ENCODE measurements around the gene PLCB3. TPM values are rescaled to one million over a fixed set of nuclear protein-coding genes. Genes with fewer than 3 reads are reported as not detected.
A peak's percentile ranks its signal among the peaks of the same experiment; 100 is the strongest.

The PLCB3 gene
- total RNA-seq, 2 experiments from 2014 or later = 7.3 to 7.4 TPM

GRCh38 chr11:64211181-64211872, 40.0 kb upstream of the PLCB3 start:
- no peaks in the 10 kb centered on the region for H3K27me3 Mint-ChIP-seq
- H3K9me3 Mint-ChIP-seq = no peaks in the 10 kb centered on the region
- peaks cover 33% of the 10 kb centered on the region for H3K4me1 Mint-ChIP-seq
- H3K27ac Mint-ChIP-seq = no peak overlapping the region
- H3K36me3 Mint-ChIP-seq = peaks cover 51% of the 10 kb centered on the region
- DNase-seq = no peak
- no peak overlapping the region for H3K4me3 Mint-ChIP-seq

DNA sequence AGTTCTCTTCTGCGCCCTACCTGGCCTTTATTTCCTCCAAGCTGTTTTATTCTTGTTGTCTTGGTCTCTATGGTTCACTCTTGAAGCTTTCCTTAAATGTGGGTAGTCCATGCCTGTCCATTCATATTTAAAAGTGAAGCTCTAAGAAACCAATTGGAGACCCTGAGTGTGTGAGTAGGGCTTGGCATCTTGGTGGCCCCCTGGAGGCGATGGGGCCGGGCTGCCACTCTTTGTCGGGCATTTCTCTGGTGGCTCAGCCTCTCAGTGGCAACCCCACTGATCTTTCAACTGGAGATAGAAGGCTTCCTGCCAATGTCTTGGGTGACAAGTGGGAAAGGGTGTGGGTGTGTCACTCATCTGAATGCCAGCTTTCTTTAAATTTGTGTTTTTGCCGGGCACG, 34.5 kb upstream of the PLCB3 start:
- Mint-ChIP-seq H3K9me3 (no peaks in the 10 kb centered on the region), H3K36me3 (peaks cover 38% of the 10 kb centered on the region), H3K27me3 (no peaks in the 10 kb centered on the region), H3K27ac (no peak overlapping the region), H3K4me1 (peaks cover 21% of the 10 kb centered on the region), H3K4me3 (no peak overlapping the region)
- DNase-seq = no peak

DNA sequence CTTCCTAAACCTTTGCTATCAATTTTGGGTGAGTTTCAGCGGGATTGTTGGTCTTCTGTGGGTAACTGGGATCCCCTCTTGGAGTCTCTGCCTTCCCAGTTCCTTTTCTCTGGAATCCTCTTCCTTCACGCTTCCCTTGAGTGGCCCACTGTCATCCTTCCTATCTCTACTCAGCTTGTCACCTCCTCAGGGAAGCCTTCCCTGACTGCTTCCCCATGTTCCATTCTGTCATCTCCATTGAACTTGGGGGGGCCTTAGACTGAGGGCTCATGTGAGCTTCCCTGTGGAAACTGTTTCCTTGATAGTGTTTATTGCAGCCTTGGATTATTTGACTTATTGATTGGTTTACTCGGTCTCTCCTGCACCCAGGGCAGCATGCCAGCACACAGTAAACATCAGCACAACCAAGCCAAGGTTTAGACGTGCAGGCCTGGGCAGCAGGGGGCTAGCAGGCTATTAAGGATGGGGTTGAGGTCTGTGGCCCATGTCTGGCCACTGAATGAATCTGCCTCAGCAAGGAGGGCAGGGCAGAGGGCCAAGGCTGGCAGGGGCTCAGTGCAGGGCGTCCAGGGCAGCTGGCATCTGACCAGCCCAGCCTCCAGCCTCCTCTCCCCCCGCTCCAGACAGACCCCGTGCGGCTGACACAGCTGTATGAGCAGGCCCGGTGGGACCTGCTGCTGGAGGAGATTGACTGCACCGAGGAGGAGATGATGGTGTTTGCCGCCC, 32.5 kb upstream of the PLCB3 start:
- Mint-ChIP-seq H3K4me3 (no peak overlapping the region), H3K27me3 (no peaks in the 10 kb centered on the region), H3K36me3 (peaks cover 27% of the 10 kb centered on the region), H3K27ac (peak overlapping the region; percentile 67), H3K9me3 (no peaks in the 10 kb centered on the region), H3K4me1 (peaks cover 12% of the 10 kb centered on the region)
- no peak for DNase-seq

GRCh38 chr11:64219354-64219684, 32.0 kb upstream of the PLCB3 start:
- Mint-ChIP-seq H3K4me1 (peaks cover 14% of the 10 kb centered on the region), H3K27ac (no peak overlapping the region), H3K36me3 (peaks cover 22% of the 10 kb centered on the region)

DNA sequence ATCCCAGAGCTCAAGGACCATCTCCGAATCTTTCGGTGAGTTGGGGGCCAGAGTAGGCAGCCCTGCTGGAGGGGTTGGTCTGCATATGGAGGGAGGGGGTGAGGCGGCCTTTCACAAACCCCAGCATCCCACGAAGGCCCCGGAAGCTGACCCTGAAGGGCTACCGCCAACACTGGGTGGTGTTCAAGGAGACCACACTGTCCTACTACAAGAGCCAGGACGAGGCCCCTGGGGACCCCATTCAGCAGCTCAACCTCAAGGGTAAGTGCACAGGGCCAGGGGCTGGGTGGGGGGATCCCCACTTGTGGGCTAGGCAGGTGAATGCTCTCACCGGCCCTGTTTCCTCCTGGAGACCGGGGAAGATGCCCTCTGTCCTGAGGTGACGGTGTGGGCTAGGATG, 31.6 kb upstream of the PLCB3 start:
- H3K27me3 Mint-ChIP-seq = no peaks in the 10 kb centered on the region
- H3K9me3 Mint-ChIP-seq = no peaks in the 10 kb centered on the region
- peaks cover 15% of the 10 kb centered on the region for H3K4me1 Mint-ChIP-seq
- no peak for DNase-seq
- no peak overlapping the region for H3K4me3 Mint-ChIP-seq
- peaks cover 22% of the 10 kb centered on the region for H3K36me3 Mint-ChIP-seq
- H3K27ac Mint-ChIP-seq = no peak overlapping the region

More at GRCh38 chr11:64219354-64219684, 32.0 kb upstream of the PLCB3 start:
- H3K4me3 Mint-ChIP-seq = no peak overlapping the region
- no peaks in the 10 kb centered on the region for H3K9me3 Mint-ChIP-seq
- no peaks in the 10 kb centered on the region for H3K27me3 Mint-ChIP-seq
- no peak for DNase-seq

DNA sequence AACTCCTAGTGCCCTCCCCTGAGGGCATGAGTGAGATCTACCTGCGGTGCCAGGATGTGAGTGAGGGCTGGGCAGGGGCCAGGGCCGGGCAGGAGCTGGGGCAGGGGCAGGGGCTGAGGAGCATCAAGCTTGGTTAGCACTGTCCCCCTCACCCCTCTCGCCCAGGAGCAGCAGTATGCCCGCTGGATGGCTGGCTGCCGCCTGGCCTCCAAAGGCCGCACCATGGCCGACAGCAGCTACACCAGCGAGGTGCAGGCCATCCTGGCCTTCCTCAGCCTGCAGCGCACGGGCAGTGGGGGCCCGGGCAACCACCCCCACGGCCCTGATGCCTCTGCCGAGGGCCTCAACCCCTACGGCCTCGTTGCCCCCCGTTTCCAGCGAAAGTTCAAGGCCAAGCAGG, 31.1 kb upstream of the PLCB3 start:
- H3K27ac Mint-ChIP-seq = no peak overlapping the region
- no peaks in the 10 kb centered on the region for H3K27me3 Mint-ChIP-seq
- no peak overlapping the region for H3K4me3 Mint-ChIP-seq
- H3K9me3 Mint-ChIP-seq = no peaks in the 10 kb centered on the region
- peaks cover 15% of the 10 kb centered on the region for H3K4me1 Mint-ChIP-seq
- DNase-seq = no peak
- H3K36me3 Mint-ChIP-seq = peaks cover 16% of the 10 kb centered on the region

GRCh38 chr11:64220798-64221197, 30.5 kb upstream of the PLCB3 start:
- H3K27me3 Mint-ChIP-seq = no peaks in the 10 kb centered on the region
- no peaks in the 10 kb centered on the region for H3K9me3 Mint-ChIP-seq
- no peak overlapping the region for H3K27ac Mint-ChIP-seq
- no peak for DNase-seq
- H3K36me3 Mint-ChIP-seq = peaks cover 16% of the 10 kb centered on the region
- H3K4me3 Mint-ChIP-seq = no peak overlapping the region
- H3K4me1 Mint-ChIP-seq = peaks cover 15% of the 10 kb centered on the region

DNA sequence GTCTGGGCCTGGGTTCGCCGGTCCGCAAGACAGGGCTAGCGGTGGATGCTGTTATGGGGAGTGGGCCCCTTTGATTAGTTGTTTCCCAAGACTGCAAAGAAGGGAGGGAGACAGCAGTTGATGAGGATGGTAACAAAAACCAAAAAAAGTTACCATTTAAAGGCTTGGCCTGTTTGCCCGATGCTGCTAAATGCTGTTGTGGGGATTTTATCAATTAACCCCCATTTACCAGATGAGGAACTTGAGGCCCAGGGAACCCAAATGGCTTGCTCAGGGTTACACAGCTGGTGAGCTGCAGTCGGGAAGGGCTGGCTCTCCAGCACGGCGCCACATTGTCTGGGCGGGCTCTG, 28.7 kb upstream of the PLCB3 start:
- peaks cover 16% of the 10 kb centered on the region for H3K4me1 Mint-ChIP-seq
- no peak for DNase-seq
- no peak overlapping the region for H3K4me3 Mint-ChIP-seq
- H3K36me3 Mint-ChIP-seq = peaks cover 11% of the 10 kb centered on the region
- H3K9me3 Mint-ChIP-seq = no peaks in the 10 kb centered on the region
- H3K27me3 Mint-ChIP-seq = no peaks in the 10 kb centered on the region
- H3K27ac Mint-ChIP-seq = no peak overlapping the region

GRCh38 chr11:64223001-64223651, 28.2 kb upstream of the PLCB3 start:
- DNase-seq = no peak
- no peaks in the 10 kb centered on the region for H3K27me3 Mint-ChIP-seq
- H3K4me3 Mint-ChIP-seq = no peak overlapping the region
- H3K4me1 Mint-ChIP-seq = peaks cover 21% of the 10 kb centered on the region
- peak overlapping the region; percentile 20 for H3K27ac Mint-ChIP-seq
- H3K9me3 Mint-ChIP-seq = no peaks in the 10 kb centered on the region
- H3K36me3 Mint-ChIP-seq = peaks cover 11% of the 10 kb centered on the region

- Mint-ChIP-seq H3K27me3 (no peaks in the 10 kb centered on the region), H3K4me1 (peaks cover 24% of the 10 kb centered on the region)
- no peak for DNase-seq
Measured at GRCh38 chr11:64224151-64224890, 27.0 kb upstream of the PLCB3 start.

DNA sequence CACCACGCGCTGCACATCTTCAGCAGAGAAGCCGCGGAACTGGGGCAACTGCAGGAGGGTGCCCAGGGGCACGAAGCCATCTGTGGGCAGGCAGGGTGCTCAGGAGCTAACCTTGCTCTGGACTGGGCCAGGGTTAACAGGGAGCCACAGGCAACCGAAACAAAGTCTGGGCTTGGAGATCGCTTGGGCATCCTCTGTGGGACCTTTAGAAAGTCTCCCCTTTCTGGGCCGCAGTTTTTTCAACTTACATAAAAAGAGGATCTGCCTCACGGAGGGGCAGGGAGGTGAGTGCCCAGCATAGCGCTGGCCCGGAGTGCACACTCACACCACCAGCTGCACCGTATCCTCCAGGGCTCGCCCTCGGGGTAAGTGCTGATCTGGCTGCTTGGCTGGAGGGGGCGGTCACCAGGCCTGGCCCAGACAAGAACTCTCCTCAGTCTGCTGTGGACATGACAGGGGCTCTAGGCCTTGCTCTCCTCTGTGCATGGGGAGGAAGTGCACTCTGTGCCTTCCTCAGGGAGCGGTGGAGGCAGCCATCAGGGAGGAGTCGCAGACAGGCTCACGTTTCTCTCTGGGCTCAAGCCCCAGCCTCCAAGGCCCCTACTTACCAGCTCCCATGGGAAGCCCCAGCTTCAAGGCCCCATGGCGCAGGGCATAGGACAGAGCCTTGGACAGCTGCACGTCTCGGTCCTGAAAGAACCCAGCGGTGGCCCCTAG, 26.3 kb upstream of the PLCB3 start:
- Mint-ChIP-seq H3K36me3 (peaks cover 8% of the 10 kb centered on the region), H3K9me3 (no peaks in the 10 kb centered on the region), H3K4me1 (peaks cover 32% of the 10 kb centered on the region), H3K27ac (peak overlapping the region; percentile 87), H3K4me3 (peak overlapping the region; percentile 89), H3K27me3 (no peaks in the 10 kb centered on the region)
- no peak for DNase-seq

More at GRCh38 chr11:64224151-64224890, 27.0 kb upstream of the PLCB3 start:
- H3K4me3 Mint-ChIP-seq = peak overlapping the region; percentile 89
- peak overlapping the region; percentile 87 for H3K27ac Mint-ChIP-seq
- no peaks in the 10 kb centered on the region for H3K9me3 Mint-ChIP-seq
- peaks cover 8% of the 10 kb centered on the region for H3K36me3 Mint-ChIP-seq

DNA sequence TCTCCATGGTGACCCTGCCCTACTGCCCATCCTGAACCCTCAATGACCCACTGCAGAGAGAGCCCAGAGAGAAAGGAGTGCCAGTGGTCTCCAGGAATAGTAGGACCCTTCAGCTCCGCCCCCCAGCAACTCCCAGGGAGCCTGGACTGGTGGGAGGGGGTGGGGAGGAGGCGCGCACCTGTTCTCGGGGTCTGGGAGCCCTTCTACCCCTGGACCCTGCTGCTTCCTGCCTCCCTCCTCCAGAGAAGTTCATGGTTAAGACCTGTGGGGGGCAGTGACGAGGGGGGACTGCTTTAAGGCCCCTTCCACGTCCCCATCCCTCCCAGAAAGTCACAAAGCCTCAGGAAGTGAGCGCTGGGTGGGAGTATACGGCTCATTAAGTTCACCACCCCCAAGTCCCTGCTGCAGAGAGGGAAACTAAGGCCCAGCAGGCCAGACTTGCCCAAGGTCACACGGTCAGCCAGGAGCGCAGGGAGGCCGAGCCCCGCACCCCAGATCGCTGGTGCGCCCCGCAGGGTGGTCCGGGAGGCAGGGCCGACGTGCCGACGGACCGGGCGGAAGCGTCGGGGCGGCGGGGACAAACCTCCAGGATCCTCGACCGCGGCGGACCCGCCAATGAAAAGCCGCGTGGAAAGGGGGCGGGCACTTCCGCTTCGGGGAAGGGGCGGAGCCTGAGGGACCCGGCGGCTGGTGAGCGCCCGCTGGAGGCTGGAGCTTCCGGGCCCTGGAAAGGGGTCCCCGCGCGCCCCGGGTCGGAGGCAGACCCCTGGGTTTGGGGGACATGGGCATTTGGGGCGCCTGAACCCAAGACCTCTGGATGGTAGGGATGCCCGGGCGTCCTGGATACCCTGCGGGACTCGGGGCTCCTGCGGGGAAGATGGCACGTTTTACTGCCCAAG, 25.5 kb upstream of the PLCB3 start, which contains the start of the genes NUDT22 and TRPT1:
Gene NUDT22, plus strand, starts transcription at position 667 of the 899 bp plus-strand sequence. CDS start 379 bp downstream, outside the sequence.
Gene TRPT1, minus strand, starts transcription at position 579 of the 899 bp plus-strand sequence. Its CDS starts 326 bp downstream, at position 253.
- no peaks in the 10 kb centered on the region for H3K27me3 Mint-ChIP-seq
- no peaks in the 10 kb centered on the region for H3K9me3 Mint-ChIP-seq
- H3K4me1 Mint-ChIP-seq = peaks cover 31% of the 10 kb centered on the region

GRCh38 chr11:64226507-64227051, 24.8 kb upstream of the PLCB3 start:
- H3K36me3 Mint-ChIP-seq = peaks cover 4% of the 10 kb centered on the region

More for the DNA sequence above, 25.5 kb upstream of the PLCB3 start, which contains the start of the genes NUDT22 and TRPT1:
- Mint-ChIP-seq H3K27ac (peak within 1 kb of the TSS; percentile 87), H3K4me3 (peak within 1 kb of the TSS; percentile 89), H3K36me3 (peaks cover 8% of the 10 kb centered on the region)
- DNase-seq = peak; percentile 97

More at GRCh38 chr11:64226507-64227051, 24.8 kb upstream of the PLCB3 start:
- Mint-ChIP-seq H3K27me3 (no peaks in the 10 kb centered on the region), H3K4me1 (peaks cover 35% of the 10 kb centered on the region), H3K9me3 (no peaks in the 10 kb centered on the region), H3K27ac (peak overlapping the region; percentile 84), H3K4me3 (peak overlapping the region; percentile 89)
- peak; percentile 81 for DNase-seq
